GM10266 (cell line): Measurements from ENCODE around the gene C16orf74.

Experiments used
- DNase-seq: peaks from one replicate; pipeline ENCODE4 v3.0.0; 2012; ENCODE audit errors: extremely low spot score
- TF ChIP-seq, protein P1 (sequence below): IDR thresholded peaks from 2 replicates; pipeline ENCODE4 v1.5.1; 2012; ENCODE audit warnings: mild to moderate bottlenecking, low read depth; ENCODE audit not compliant: control insufficient read depth, insufficient read depth; ENCODE audit errors: missing control alignments

The C16orf74 gene

DNA sequence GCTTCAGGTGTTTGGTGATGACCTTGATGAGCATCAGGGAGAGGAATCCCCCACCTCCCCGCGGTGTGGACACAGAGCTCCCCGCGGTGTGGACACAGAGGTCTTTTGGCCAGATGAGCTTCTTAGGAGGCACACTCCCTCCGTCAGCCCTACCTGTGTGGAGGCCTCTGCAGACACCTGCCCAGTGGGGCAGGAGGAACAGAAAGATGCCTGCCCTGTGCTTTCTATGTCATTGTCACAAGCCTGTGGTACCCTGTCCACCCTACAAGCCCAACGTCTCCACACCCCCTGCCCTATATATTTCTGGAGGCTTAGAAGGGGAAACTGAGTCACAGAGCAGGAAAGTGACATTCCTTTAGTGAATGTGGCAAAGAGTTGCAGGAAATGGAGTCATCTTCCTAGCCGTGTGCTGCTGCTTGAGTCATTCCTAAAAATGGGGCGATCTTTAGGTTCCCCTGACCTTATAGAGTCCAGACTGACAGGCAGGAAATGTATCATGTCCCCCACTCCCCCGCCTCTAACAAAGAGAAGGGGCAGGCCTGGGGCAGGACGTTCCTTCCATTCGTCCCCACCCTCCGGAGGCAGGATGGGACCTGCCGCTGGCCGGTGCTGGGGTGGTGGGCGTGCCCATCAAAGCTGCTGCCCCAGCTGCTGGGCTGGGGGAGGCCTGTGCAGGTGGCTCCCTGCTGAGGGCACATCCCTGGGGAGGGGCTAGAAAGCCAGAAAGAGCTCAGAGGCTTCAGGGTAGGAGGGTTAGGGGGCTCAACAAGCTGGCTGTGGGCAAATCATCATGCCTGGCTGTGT is 1.0 kb upstream of the C16orf74 start:
- DNase-seq, result no peak

DNA sequence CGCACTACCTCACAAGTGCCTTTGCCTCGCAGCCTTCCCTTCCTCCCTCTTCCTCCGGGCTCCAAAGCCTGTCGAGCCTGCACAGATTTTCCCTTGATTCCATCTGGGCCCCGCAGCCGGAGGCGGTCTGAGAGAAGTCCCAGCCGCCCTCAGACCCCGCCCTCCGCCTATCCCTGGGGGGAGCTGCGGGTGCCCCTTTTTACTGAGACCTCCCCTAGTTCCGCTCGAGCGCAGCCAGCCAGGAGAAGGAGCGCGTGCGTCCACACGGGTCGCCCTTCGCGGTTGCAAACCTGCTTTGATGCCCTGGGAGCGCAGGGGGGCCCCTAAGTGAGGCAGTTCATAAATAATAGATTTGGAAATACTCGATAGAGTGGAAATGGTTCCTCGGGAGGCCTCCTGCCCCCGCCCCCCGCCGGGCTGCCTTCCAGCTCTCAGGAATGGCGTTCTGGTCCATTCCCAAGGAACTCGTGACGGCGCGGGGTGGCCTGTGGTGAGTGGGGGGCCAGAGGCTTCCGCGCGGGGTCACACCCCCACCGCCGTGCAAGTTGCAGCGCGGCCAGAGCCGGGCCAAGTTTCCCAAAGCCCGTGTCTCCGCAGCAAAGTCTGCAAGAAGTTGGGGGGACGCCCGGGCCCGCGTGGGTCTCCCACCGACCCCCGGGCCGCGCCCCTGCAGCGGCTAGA is 610 bp downstream of the C16orf74 start:
- no peak for DNase-seq

More for the DNA sequence above, 1.0 kb upstream of the C16orf74 start:
- TF ChIP-seq, protein P1, sequence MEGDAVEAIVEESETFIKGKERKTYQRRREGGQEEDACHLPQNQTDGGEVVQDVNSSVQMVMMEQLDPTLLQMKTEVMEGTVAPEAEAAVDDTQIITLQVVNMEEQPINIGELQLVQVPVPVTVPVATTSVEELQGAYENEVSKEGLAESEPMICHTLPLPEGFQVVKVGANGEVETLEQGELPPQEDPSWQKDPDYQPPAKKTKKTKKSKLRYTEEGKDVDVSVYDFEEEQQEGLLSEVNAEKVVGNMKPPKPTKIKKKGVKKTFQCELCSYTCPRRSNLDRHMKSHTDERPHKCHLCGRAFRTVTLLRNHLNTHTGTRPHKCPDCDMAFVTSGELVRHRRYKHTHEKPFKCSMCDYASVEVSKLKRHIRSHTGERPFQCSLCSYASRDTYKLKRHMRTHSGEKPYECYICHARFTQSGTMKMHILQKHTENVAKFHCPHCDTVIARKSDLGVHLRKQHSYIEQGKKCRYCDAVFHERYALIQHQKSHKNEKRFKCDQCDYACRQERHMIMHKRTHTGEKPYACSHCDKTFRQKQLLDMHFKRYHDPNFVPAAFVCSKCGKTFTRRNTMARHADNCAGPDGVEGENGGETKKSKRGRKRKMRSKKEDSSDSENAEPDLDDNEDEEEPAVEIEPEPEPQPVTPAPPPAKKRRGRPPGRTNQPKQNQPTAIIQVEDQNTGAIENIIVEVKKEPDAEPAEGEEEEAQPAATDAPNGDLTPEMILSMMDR, result no peak

DNA sequence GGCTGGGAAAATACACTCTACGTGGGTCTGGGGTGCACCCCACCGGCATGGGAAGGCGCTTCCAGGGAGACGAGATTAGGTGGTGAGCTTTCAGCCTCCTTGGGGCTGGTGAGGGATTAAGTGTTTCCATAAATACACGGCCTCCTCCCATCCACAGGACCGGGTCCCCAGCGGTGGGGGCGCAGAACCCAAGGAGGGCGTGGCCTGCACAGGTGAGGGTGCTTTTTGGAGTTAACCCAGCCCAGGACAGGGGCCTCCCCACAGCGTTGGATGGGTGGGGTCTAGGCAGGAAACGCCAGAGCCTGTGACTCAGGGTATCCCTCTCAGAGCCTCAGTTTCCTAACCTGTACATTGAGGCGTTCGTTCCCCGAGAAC is 1.1 kb downstream of the C16orf74 start:
- no peak for DNase-seq
- TF ChIP-seq, protein P1, result no peak

More for the DNA sequence above, 610 bp downstream of the C16orf74 start:
- TF ChIP-seq, protein P1, result peak; percentile 9

DNA sequence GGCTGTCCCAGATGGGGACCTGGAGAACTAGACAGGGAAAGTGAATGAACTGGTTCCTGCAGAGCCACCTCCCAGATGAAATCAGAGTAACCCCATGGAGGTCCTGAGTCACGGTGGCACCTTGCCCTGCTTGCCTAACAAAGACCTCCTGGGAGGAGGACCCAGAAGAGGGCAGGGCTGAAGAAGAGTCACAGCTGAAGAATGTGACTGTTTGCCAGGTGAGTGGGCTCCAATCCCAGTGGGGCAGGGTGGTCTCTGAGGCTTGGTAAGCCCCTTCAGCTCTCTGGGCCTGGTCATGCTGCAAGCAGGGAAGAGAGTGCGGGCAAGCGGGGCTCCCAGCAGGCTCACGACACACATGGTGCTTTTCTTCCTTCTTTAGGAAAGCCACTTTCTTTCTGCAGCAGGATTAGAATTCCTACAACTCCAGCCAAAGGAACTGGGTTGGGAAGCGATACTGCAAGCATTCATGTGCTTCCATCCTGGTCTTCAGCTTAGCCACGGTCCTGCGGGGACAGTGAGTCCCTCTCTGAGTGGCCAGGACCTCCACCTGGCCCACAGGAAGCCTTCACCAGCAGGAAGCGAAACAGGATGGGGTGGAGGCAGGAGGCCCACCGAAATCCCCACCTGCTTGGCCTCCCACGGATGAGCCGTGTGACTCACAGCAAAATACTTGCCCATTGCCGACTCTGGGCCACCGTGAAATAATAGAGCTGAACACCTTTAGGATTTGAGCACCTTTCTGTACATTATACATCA is 4.3 kb downstream of the C16orf74 start:
- TF ChIP-seq, protein P1, result no peak
- peak; percentile 62 for DNase-seq

DNA sequence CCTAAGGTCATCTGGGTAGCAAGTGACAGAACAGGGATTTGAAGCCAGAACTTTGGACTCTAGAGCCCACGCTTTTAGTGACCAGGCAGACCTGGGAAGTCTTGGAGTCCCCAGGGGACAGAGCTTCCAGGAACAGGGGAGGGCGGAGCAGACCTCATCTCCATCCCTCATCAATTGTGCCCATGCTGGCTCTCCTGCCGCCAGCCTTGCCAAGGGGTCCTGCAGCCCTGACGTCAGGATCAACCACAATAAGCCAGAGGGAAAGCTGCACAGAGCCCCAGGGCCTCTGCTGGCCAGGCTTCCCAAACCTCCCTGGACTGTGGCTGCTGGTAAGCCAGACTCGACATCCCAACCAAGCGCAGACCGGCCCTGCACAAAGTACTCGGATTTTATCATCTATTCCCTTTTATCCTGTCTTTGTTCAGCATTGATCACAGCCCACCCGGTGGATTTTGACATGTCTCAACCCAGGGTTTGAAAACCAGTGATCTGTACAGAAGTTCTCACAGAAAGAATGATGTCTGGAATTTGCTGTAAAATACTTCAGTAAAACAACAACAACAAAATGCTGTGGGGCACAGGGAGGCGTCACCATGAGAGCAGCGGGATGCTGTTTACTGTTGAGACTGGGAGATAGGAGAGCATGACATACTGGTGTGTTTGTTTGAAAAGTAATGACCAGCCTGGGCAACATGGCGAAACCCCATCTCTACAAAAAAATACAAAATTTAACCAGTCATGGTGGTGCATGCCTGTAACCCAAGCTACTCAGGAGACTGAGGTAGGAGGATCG is 11.8 kb downstream of the C16orf74 start:
- no peak for DNase-seq
- TF ChIP-seq, protein P1, result no peak

DNA sequence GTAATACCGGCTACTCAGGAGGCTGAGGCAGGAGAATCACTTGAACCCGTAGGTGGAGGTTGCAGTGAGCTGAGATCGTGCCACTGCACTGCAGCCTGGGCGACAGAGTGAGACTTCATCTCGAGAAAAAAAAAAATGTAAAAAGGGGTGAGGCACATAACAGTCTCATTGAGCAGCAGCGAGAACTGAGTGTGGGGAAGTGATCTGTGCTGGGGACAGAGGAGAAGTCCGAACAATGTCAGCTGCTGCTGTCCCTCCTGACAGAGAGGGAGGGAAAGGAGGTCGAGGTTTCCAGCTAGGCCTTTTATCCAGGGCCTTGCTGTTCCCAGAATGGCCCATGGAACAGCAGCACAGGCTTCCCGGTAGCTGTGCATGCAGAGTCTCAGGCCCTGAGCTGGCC is 14.0 kb downstream of the C16orf74 start:
- no peak for DNase-seq
- TF ChIP-seq, protein P1, result no peak
